Natural killer cell treated with Interleukin-12 subunit alpha and Interleukin-12 subunit beta and Interleukin-15 and Interleukin-18, amount 100 ng/mL, for 72 hours (primary cell): ENCODE results near the gene CHD6. TPM values are rescaled to one million over a fixed set of nuclear protein-coding genes. Genes with fewer than 3 reads are reported as not detected.

ENCODE experiments used
- ATAC-seq, 2 donors: fragments of 150-1000 bp; cut with Tn5 transposase in 1 of 2; sonication (Bioruptor Pico), chemical (Tn5 transposase) in 1 of 2; 2 replicates each; pipeline ENCODE4 v1.10.0; 2021
- DNase-seq: peaks from one replicate; pipeline ENCODE4 v3.0.0; 2022; ENCODE audit warnings: low spot score
- H3K27ac Mint-ChIP-seq, 2 donors: 1 replicate in 1 of 2; 2 replicates in 1 of 2; pipeline ENCODE4 v1.8.0; 2022; ENCODE audit warnings: mixed read lengths in 2 of 2, mild to moderate bottlenecking in 1 of 2, moderate library complexity in 1 of 2
- H3K27me3 Mint-ChIP-seq, 2 donors: 1 replicate in 1 of 2; 2 replicates in 1 of 2; pipeline ENCODE4 v1.8.0; 2022; ENCODE audit warnings: mixed read lengths in 2 of 2
- H3K36me3 Mint-ChIP-seq: one replicate; pipeline ENCODE4 v1.8.0; 2022; ENCODE audit warnings: mixed read lengths
- H3K4me1 Mint-ChIP-seq, 2 donors: 1 replicate in 1 of 2; 2 replicates in 1 of 2; pipeline ENCODE4 v1.8.0; 2022; ENCODE audit warnings: low read depth in 2 of 2, mixed read lengths in 2 of 2, mild to moderate bottlenecking in 1 of 2
- H3K4me3 Mint-ChIP-seq: one replicate; pipeline ENCODE4 v1.8.0; 2022; ENCODE audit warnings: mixed read lengths
- H3K9me3 Mint-ChIP-seq: 2 replicates; pipeline ENCODE4 v1.8.0; 2022; ENCODE audit warnings: mixed read lengths
- total RNA-seq, 2 donors: library from RNA; stranded (reverse); gene quantifications; one replicate each; pipeline ENCODE4 v1.2.3, GENCODE V29; 2022

CHD6 gene
- total RNA-seq, 2 donors from 2014 or later, result 27.8 to 33.0 TPM

GRCh38 chr20:41462372-41463161 is 155.6 kb downstream of the CHD6 start:
- Mint-ChIP-seq H3K27me3 (no peaks in the 10 kb centered on the region), H3K9me3 (no peaks in the 10 kb centered on the region), H3K4me1 (peaks cover 0 to 9% of the 10 kb centered on the region in 2 donors), H3K4me3 (no peak overlapping the region), H3K27ac (no peak overlapping the region), H3K36me3 (peaks cover 17% of the 10 kb centered on the region)
- DNase-seq (no peak), ATAC-seq (peak in 1 of 2 donors; percentile 84)

- DNase-seq (no peak), ATAC-seq (no peak)
- H3K9me3 Mint-ChIP-seq, result no peaks in the 10 kb centered on the region
- H3K4me1 Mint-ChIP-seq, result peaks cover 0 to 9% of the 10 kb centered on the region in 2 donors
- H3K27ac Mint-ChIP-seq, result no peak overlapping the region
- peaks cover 20% of the 10 kb centered on the region for H3K36me3 Mint-ChIP-seq
- no peaks in the 10 kb centered on the region for H3K27me3 Mint-ChIP-seq
- H3K4me3 Mint-ChIP-seq, result no peak overlapping the region
These were observed 159.4 kb downstream of the CHD6 start for GRCh38 chr20:41458761-41459160.

GRCh38 chr20:41457173-41457857 is 160.9 kb downstream of the CHD6 start:
- no peaks in the 10 kb centered on the region for H3K27me3 Mint-ChIP-seq
- no peak overlapping the region for H3K4me3 Mint-ChIP-seq
- peaks cover 22% of the 10 kb centered on the region for H3K36me3 Mint-ChIP-seq
- ATAC-seq, result no peak
- H3K27ac Mint-ChIP-seq, result no peak overlapping the region
- DNase-seq, result no peak
- H3K4me1 Mint-ChIP-seq, result peaks cover 2% of the 10 kb centered on the region in 2 donors
- no peaks in the 10 kb centered on the region for H3K9me3 Mint-ChIP-seq

GRCh38 chr20:41456351-41456750 is 161.8 kb downstream of the CHD6 start:
- peaks cover 22% of the 10 kb centered on the region for H3K36me3 Mint-ChIP-seq
- no peaks in the 10 kb centered on the region for H3K9me3 Mint-ChIP-seq
- peaks cover 0 to 2% of the 10 kb centered on the region in 2 donors for H3K4me1 Mint-ChIP-seq
- no peak overlapping the region for H3K4me3 Mint-ChIP-seq
- H3K27ac Mint-ChIP-seq, result no peak overlapping the region
- ATAC-seq (no peak), DNase-seq (no peak)
- no peaks in the 10 kb centered on the region for H3K27me3 Mint-ChIP-seq

GRCh38 chr20:41454250-41454649 is 163.9 kb downstream of the CHD6 start:
- Mint-ChIP-seq H3K9me3 (no peaks in the 10 kb centered on the region), H3K27me3 (no peaks in the 10 kb centered on the region), H3K36me3 (peaks cover 26% of the 10 kb centered on the region), H3K4me1 (peaks cover 0 to 2% of the 10 kb centered on the region in 2 donors), H3K27ac (no peak overlapping the region), H3K4me3 (no peak overlapping the region)
- ATAC-seq (no peak), DNase-seq (no peak)

GRCh38 chr20:41453010-41453950 is 164.9 kb downstream of the CHD6 start:
- ATAC-seq, result no peak
- H3K27ac Mint-ChIP-seq, result peak overlapping the region in 1 of 2 donors; percentile 42
- no peak for DNase-seq
- peaks cover 26% of the 10 kb centered on the region for H3K36me3 Mint-ChIP-seq
- H3K4me1 Mint-ChIP-seq, result peaks cover 0 to 2% of the 10 kb centered on the region in 2 donors
- no peaks in the 10 kb centered on the region for H3K9me3 Mint-ChIP-seq
- H3K4me3 Mint-ChIP-seq, result no peak overlapping the region
- H3K27me3 Mint-ChIP-seq, result no peaks in the 10 kb centered on the region

- H3K27me3 Mint-ChIP-seq, result no peaks in the 10 kb centered on the region
These were observed 166.0 kb downstream of the CHD6 start for GRCh38 chr20:41452226-41452625.

GRCh38 chr20:41447006-41447405 is 171.2 kb downstream of the CHD6 start:
- no peak overlapping the region for H3K4me3 Mint-ChIP-seq
- peaks cover 23% of the 10 kb centered on the region for H3K36me3 Mint-ChIP-seq
- no peaks in the 10 kb centered on the region for H3K9me3 Mint-ChIP-seq
- DNase-seq, result no peak
- H3K27me3 Mint-ChIP-seq, result no peaks in the 10 kb centered on the region
- H3K4me1 Mint-ChIP-seq, result peaks cover 2 to 6% of the 10 kb centered on the region in 2 donors
- no peak for ATAC-seq
- H3K27ac Mint-ChIP-seq, result no peak overlapping the region

More at GRCh38 chr20:41452226-41452625, 166.0 kb downstream of the CHD6 start:
- no peaks in the 10 kb centered on the region for H3K9me3 Mint-ChIP-seq
- peaks cover 31% of the 10 kb centered on the region for H3K36me3 Mint-ChIP-seq
- H3K4me3 Mint-ChIP-seq, result no peak overlapping the region
- H3K4me1 Mint-ChIP-seq, result peaks cover 0 to 2% of the 10 kb centered on the region in 2 donors
- DNase-seq (no peak), ATAC-seq (no peak)
- H3K27ac Mint-ChIP-seq, result no peak overlapping the region

- peaks cover 2 to 6% of the 10 kb centered on the region in 2 donors for H3K4me1 Mint-ChIP-seq
- ATAC-seq (no peak), DNase-seq (no peak)
- no peaks in the 10 kb centered on the region for H3K27me3 Mint-ChIP-seq
- H3K27ac Mint-ChIP-seq, result no peak overlapping the region
- H3K36me3 Mint-ChIP-seq, result peaks cover 23% of the 10 kb centered on the region
- no peak overlapping the region for H3K4me3 Mint-ChIP-seq
- H3K9me3 Mint-ChIP-seq, result no peaks in the 10 kb centered on the region
These were observed 171.7 kb downstream of the CHD6 start for GRCh38 chr20:41446456-41446855.

- no peak for ATAC-seq
- no peaks in the 10 kb centered on the region for H3K9me3 Mint-ChIP-seq
- no peak overlapping the region for H3K4me3 Mint-ChIP-seq
- DNase-seq, result no peak
- H3K36me3 Mint-ChIP-seq, result peaks cover 12% of the 10 kb centered on the region
- H3K27me3 Mint-ChIP-seq, result no peaks in the 10 kb centered on the region
- H3K4me1 Mint-ChIP-seq, result peaks cover 2 to 6% of the 10 kb centered on the region in 2 donors
- H3K27ac Mint-ChIP-seq, result no peak overlapping the region
These were observed 173.4 kb downstream of the CHD6 start for GRCh38 chr20:41444821-41445220.

- Mint-ChIP-seq H3K9me3 (no peaks in the 10 kb centered on the region), H3K27ac (peak overlapping the region in 1 of 2 donors; percentile 33), H3K27me3 (no peaks in the 10 kb centered on the region), H3K36me3 (peaks cover 12% of the 10 kb centered on the region), H3K4me1 (peaks cover 2 to 6% of the 10 kb centered on the region in 2 donors), H3K4me3 (peak overlapping the region; percentile 10)
- no peak for ATAC-seq
- no peak for DNase-seq
These were observed 174.5 kb downstream of the CHD6 start for GRCh38 chr20:41443691-41444090.

GRCh38 chr20:41440882-41441281 is 177.3 kb downstream of the CHD6 start:
- Mint-ChIP-seq H3K4me1 (peaks cover 13 to 20% of the 10 kb centered on the region in 2 donors), H3K27ac (peak overlapping the region in 1 of 2 donors; percentile 19), H3K36me3 (peaks cover 18% of the 10 kb centered on the region), H3K9me3 (no peaks in the 10 kb centered on the region), H3K27me3 (no peaks in the 10 kb centered on the region), H3K4me3 (no peak overlapping the region)
- no peak for DNase-seq
- ATAC-seq, result no peak

- H3K27me3 Mint-ChIP-seq, result no peaks in the 10 kb centered on the region
- peaks cover 32% of the 10 kb centered on the region for H3K36me3 Mint-ChIP-seq
- no peak for DNase-seq
- H3K4me1 Mint-ChIP-seq, result peaks cover 20 to 41% of the 10 kb centered on the region in 2 donors
- no peak overlapping the region for H3K27ac Mint-ChIP-seq
- no peak overlapping the region for H3K4me3 Mint-ChIP-seq
- no peaks in the 10 kb centered on the region for H3K9me3 Mint-ChIP-seq
- ATAC-seq, result no peak
These were observed 180.3 kb downstream of the CHD6 start for GRCh38 chr20:41437836-41438235.
